ENCODE data around the gene GTPBP4. TPM values are rescaled to one million over a fixed set of nuclear protein-coding genes. Genes with fewer than 3 reads are reported as not detected.
A peak's percentile ranks its signal among the peaks of the same experiment; 100 is the strongest.

GTPBP4 gene
- total RNA-seq, 1 experiment from 2014 or later, result 97.4 TPM

DNA sequence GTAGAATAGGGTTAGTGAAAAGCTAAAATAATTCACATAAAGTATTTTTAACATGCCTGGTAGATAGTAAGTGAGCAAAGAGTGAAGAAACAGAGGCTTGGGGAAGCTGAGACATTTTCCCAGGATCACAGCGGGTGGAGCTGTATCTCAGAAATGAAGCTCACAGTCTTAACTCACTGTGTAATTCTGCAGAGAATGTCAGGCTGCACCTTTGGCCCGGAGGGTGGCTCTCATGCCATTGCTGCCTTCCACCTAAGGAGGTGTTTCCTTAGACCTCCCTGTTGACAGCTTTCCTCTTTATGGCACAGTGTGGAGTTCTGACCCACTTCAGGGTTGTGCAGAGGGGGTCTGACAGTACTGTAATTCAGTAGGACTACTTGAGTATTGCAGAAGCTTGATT, 2.9 kb upstream of the GTPBP4 start (continued):
- TF ChIP-seq, protein P1, sequence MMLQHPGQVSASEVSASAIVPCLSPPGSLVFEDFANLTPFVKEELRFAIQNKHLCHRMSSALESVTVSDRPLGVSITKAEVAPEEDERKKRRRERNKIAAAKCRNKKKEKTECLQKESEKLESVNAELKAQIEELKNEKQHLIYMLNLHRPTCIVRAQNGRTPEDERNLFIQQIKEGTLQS (CRISPR knock-in tag; conservative IDR thresholded peaks at IDR 0.05), result no peak
- TF ChIP-seq, protein P2, sequence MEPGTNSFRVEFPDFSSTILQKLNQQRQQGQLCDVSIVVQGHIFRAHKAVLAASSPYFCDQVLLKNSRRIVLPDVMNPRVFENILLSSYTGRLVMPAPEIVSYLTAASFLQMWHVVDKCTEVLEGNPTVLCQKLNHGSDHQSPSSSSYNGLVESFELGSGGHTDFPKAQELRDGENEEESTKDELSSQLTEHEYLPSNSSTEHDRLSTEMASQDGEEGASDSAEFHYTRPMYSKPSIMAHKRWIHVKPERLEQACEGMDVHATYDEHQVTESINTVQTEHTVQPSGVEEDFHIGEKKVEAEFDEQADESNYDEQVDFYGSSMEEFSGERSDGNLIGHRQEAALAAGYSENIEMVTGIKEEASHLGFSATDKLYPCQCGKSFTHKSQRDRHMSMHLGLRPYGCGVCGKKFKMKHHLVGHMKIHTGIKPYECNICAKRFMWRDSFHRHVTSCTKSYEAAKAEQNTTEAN (CRISPR knock-in tag; IDR thresholded peaks at IDR 0.05), result no peak
- TF ChIP-seq, protein P3, sequence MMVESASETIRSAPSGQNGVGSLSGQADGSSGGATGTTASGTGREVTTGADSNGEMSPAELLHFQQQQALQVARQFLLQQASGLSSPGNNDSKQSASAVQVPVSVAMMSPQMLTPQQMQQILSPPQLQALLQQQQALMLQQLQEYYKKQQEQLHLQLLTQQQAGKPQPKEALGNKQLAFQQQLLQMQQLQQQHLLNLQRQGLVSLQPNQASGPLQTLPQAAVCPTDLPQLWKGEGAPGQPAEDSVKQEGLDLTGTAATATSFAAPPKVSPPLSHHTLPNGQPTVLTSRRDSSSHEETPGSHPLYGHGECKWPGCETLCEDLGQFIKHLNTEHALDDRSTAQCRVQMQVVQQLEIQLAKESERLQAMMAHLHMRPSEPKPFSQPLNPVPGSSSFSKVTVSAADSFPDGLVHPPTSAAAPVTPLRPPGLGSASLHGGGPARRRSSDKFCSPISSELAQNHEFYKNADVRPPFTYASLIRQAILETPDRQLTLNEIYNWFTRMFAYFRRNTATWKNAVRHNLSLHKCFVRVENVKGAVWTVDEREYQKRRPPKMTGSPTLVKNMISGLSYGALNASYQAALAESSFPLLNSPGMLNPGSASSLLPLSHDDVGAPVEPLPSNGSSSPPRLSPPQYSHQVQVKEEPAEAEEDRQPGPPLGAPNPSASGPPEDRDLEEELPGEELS (CRISPR knock-in tag; IDR thresholded peaks at IDR 0.05), result no peak
- TF ChIP-seq NR2C2 (CRISPR knock-in tag; IDR thresholded peaks at IDR 0.05), result no peak
- no peak for TF ChIP-seq NFYB (CRISPR knock-in tag; conservative IDR thresholded peaks at IDR 0.05; ENCODE audit: low read depth)

DNA sequence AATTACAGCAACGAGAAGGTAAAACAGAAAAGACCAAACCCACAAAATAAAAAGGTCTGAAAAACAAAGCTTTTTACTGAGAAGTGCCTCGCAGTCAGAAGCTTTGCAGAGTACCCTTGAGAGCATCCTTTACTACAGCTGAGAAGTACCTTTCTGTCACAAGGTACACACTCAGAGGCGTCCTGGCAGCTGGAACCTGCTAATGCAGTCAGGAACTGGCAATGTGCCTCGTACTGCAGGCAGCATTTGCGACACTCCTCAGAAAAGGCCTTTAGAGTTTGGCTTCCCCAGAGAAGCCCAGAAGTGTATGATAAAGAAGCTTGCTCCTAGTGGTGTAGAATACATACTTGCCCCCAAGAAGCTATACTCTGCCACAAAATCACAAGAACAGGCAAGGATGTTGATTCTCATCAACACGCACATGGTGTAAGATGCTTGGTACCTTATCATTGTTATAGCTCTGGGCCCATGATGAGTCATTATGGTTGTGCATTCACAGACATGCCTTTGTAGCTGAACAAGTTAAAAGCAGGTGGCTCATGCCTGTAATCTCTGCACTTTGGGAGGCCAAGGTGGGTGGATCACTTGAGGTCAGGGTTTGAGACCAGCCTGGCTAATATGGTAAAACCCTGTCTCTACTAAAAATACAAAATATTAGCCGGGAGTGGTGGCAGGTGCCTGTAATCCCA, 2.0 kb upstream of the GTPBP4 start:
- DNase-seq (ENCODE audit: low spot score) (no peak), ATAC-seq (no peak)
- TF ChIP-seq, protein P4, sequence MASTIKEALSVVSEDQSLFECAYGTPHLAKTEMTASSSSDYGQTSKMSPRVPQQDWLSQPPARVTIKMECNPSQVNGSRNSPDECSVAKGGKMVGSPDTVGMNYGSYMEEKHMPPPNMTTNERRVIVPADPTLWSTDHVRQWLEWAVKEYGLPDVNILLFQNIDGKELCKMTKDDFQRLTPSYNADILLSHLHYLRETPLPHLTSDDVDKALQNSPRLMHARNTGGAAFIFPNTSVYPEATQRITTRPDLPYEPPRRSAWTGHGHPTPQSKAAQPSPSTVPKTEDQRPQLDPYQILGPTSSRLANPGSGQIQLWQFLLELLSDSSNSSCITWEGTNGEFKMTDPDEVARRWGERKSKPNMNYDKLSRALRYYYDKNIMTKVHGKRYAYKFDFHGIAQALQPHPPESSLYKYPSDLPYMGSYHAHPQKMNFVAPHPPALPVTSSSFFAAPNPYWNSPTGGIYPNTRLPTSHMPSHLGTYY (CRISPR knock-in tag; IDR thresholded peaks at IDR 0.05), result no peak
- no peak for TF ChIP-seq TP53 (CRISPR knock-in tag; IDR thresholded peaks at IDR 0.05)
- TF ChIP-seq, protein P5, sequence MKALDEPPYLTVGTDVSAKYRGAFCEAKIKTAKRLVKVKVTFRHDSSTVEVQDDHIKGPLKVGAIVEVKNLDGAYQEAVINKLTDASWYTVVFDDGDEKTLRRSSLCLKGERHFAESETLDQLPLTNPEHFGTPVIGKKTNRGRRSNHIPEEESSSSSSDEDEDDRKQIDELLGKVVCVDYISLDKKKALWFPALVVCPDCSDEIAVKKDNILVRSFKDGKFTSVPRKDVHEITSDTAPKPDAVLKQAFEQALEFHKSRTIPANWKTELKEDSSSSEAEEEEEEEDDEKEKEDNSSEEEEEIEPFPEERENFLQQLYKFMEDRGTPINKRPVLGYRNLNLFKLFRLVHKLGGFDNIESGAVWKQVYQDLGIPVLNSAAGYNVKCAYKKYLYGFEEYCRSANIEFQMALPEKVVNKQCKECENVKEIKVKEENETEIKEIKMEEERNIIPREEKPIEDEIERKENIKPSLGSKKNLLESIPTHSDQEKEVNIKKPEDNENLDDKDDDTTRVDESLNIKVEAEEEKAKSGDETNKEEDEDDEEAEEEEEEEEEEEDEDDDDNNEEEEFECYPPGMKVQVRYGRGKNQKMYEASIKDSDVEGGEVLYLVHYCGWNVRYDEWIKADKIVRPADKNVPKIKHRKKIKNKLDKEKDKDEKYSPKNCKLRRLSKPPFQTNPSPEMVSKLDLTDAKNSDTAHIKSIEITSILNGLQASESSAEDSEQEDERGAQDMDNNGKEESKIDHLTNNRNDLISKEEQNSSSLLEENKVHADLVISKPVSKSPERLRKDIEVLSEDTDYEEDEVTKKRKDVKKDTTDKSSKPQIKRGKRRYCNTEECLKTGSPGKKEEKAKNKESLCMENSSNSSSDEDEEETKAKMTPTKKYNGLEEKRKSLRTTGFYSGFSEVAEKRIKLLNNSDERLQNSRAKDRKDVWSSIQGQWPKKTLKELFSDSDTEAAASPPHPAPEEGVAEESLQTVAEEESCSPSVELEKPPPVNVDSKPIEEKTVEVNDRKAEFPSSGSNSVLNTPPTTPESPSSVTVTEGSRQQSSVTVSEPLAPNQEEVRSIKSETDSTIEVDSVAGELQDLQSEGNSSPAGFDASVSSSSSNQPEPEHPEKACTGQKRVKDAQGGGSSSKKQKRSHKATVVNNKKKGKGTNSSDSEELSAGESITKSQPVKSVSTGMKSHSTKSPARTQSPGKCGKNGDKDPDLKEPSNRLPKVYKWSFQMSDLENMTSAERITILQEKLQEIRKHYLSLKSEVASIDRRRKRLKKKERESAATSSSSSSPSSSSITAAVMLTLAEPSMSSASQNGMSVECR (CRISPR knock-in tag; IDR thresholded peaks at IDR 0.05; ENCODE audit: borderline replicate concordance), result no peak
- H3K4me3 Mint-ChIP-seq, result peak overlapping the region; percentile 95
- peaks cover 26% of the 10 kb centered on the region for H3K4me1 Mint-ChIP-seq
- H3K9me3 Mint-ChIP-seq, result peaks cover 7% of the 10 kb centered on the region
- CTCF ChIA-PET, result interaction anchor here (0.6 to 0.7 kb wide), 2 partner anchors 31 to 383 kb away, joined by 3 read pairs; no protein-coding TSS in a partner anchor
- no peaks in the 10 kb centered on the region for H3K27me3 Mint-ChIP-seq (ENCODE audit: low read depth)
- H3K36me3 Mint-ChIP-seq, result peaks cover 19% of the 10 kb centered on the region
- no peak overlapping the region for H3K27ac Mint-ChIP-seq
- POLR2A ChIA-PET, result interaction anchor here (1.0 to 1.1 kb wide), 2 partner anchors 55 to 63 kb away, joined by 3 read pairs; partner anchors contain the start of genes IDI1 and LARP4B

DNA sequence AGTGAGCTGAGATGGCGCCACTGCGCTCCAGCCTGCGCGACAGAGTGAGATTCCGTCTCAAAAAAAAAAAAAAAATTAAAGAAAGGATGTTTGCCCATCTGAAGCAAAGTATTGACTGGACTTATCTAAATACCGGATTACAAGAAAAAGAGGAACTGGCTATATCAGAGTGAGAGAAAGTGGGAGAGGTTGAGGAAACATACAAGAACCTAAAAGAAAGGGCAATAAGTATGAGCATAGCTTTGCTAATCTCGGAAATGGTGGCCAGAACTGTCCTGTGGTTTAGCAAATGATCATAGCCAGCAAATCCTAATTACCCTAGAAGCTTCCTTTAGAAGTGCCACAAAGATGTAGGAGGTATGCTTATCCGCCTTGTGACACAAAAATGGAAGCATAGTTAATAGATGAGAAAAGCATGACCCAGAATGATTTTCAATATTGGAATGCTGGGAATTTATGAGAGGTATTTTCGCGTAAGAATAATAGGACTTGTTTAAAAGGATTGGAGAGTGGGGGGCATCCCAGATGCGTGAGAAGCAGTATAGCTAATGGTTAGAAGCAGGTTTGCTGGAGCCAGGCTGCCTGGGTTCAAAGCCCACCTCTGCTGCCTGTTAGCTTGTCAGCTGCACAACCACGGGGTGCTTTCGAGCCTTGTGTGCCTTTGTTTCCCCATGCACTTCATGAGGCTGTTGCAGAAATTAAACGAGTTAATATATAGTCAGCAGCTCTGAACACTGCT, 1.2 kb upstream of the GTPBP4 start:
- CTCF ChIA-PET, result interaction anchor here (0.6 to 1.4 kb wide), 4 partner anchors 32 to 571 kb away, joined by 3 read pairs; no protein-coding TSS in a partner anchor
- ATAC-seq, result no peak
- peaks cover 19% of the 10 kb centered on the region for H3K36me3 Mint-ChIP-seq
- H3K4me1 Mint-ChIP-seq, result peaks cover 26% of the 10 kb centered on the region
- H3K27me3 Mint-ChIP-seq (ENCODE audit: low read depth), result no peaks in the 10 kb centered on the region
- H3K27ac Mint-ChIP-seq, result peak overlapping the region; percentile 11; the same call in 1 of the 2 replicates
- DNase-seq (ENCODE audit: low spot score), result no peak
- H3K4me3 Mint-ChIP-seq, result peak overlapping the region; percentile 95
- peaks cover 6% of the 10 kb centered on the region for H3K9me3 Mint-ChIP-seq
- POLR2A ChIA-PET, result interaction anchor here (1.0 to 1.1 kb wide), 2 partner anchors 56 to 62 kb away, joined by 3 read pairs; partner anchors contain the start of genes IDI1 and LARP4B
- TF ChIP-seq, protein P6, sequence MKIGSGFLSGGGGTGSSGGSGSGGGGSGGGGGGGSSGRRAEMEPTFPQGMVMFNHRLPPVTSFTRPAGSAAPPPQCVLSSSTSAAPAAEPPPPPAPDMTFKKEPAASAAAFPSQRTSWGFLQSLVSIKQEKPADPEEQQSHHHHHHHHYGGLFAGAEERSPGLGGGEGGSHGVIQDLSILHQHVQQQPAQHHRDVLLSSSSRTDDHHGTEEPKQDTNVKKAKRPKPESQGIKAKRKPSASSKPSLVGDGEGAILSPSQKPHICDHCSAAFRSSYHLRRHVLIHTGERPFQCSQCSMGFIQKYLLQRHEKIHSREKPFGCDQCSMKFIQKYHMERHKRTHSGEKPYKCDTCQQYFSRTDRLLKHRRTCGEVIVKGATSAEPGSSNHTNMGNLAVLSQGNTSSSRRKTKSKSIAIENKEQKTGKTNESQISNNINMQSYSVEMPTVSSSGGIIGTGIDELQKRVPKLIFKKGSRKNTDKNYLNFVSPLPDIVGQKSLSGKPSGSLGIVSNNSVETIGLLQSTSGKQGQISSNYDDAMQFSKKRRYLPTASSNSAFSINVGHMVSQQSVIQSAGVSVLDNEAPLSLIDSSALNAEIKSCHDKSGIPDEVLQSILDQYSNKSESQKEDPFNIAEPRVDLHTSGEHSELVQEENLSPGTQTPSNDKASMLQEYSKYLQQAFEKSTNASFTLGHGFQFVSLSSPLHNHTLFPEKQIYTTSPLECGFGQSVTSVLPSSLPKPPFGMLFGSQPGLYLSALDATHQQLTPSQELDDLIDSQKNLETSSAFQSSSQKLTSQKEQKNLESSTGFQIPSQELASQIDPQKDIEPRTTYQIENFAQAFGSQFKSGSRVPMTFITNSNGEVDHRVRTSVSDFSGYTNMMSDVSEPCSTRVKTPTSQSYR (CRISPR knock-in tag; IDR thresholded peaks at IDR 0.05), result no peak
- TF ChIP-seq CBFB (CRISPR knock-in tag; IDR thresholded peaks at IDR 0.05; ENCODE audit: low read depth) (no peak), NFATC4 (CRISPR knock-in tag; IDR thresholded peaks at IDR 0.05) (no peak), ZNF671 (CRISPR knock-in tag; IDR thresholded peaks at IDR 0.05) (no peak), NFYB (CRISPR knock-in tag; conservative IDR thresholded peaks at IDR 0.05; ENCODE audit: low read depth) (no peak), GABPB1 (CRISPR knock-in tag; IDR thresholded peaks at IDR 0.05) (no peak)
- TF ChIP-seq, protein P4 (CRISPR knock-in tag; IDR thresholded peaks at IDR 0.05), result no peak
- TF ChIP-seq, protein P7, sequence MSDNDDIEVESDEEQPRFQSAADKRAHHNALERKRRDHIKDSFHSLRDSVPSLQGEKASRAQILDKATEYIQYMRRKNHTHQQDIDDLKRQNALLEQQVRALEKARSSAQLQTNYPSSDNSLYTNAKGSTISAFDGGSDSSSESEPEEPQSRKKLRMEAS (CRISPR knock-in tag; IDR thresholded peaks at IDR 0.05), result no peak

Data from WTC11 (cell line).